Stimulated activated CD8-positive, alpha-beta memory T cell treated with anti-CD3 and anti-CD28 coated beads, Interleukin-15, amount 100 ng/mL, for 24 hours (primary cell): ENCODE results near the gene RAB25.
"Not testable (repeated sequence)": the region's sequence is repeated elsewhere in the genome, so short reads cannot be mapped to it uniquely, and the experiment has no call there.

Experiments used
- DNase-seq: peaks from one replicate; pipeline ENCODE4 v3.0.0-alpha.2; 2020; ENCODE audit warnings: low read depth

The RAB25 gene

DNA sequence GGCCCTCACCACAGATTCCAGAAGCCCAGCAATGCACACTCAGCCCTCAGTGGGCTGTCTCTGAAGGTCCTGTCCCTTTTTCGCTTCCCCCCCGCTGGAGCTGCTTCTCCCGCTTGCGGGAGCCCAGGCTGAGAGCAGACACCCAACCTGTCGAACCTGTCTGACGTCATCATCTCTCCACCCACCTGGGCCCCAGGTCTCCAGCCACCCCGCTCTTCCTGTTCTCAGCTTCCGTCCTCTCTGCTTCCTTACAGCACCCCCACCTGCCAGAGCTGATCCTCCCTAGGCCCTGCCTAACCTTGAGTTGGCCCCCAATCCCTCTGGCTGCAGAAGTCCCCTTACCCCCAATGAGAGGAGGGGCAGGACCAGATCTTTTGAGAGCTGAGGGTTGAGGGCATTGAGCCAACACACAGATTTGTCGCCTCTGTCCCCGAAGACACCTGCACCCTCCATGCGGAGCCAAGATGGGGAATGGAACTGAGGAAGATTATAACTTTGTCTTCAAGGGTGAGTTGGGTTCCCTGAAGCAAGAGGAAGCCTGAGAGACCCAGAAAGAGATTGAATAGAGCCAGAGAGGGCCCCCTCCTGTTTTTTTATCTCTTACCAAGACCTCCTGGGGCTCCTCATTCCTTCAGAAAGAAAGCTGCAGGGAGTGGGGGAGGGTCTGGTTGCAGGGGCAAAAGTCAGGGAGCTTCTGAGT, at the start of gene RAB25:
Gene RAB25 (plus strand): TSS at position 224 of the 700 bp plus-strand sequence. CDS start 241 bp downstream, at position 465.
- no peak for DNase-seq

DNA sequence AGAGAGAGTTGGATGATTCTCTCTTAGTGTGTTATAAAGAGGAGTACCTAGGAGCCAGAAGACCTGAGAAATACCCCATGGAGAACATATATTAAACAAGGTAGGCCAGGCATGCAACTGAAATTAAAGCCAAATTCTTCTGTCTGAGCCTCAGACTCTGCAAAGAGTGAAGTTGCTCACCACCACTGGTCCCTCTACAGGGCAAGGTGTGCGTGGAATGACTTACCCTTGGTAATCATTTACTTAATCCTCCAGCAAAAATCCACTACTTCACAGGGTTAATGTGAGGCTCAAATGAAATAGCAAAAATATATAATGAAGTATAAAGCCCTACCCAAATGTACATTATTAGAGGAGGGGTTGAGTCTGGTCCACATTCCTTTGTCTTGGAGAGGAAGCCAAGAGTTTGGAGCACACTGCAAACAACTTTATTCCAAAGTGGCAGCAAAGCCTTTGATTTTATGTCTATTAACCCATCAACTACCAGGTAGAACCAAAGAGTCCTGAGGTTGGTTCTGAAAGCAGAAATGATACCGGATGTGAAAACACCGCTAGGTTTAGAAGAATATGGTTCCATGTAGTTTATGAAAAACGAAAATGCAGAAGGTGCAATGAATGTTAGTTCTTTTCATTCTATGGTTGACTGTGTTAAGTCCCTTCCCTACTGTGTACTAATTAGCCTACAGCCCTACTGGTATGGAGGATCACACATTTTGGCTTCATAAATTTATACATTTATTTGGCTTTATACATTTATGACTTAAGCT, 48.7 kb upstream of the RAB25 start:
- DNase-seq: no peak

DNA sequence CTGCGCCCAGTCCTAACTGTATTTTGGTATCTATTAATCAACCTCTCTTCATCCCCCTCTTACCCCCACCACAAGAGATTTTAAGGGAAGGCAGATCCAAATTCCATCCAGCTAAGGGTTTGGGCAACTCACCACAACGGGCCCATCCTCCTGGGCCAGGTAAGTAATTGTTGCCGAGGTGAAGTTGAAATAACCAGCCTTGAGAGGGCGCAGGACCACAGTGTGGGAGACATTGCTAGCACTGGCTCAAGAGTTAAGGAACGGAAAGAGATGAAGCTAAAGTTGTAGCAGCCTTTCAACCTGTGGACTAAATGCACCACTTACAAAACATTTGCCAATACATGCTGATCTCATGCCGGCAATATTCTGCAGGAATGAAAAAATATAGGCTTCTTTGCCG, 46.1 kb upstream of the RAB25 start:
- DNase-seq: no peak

DNA sequence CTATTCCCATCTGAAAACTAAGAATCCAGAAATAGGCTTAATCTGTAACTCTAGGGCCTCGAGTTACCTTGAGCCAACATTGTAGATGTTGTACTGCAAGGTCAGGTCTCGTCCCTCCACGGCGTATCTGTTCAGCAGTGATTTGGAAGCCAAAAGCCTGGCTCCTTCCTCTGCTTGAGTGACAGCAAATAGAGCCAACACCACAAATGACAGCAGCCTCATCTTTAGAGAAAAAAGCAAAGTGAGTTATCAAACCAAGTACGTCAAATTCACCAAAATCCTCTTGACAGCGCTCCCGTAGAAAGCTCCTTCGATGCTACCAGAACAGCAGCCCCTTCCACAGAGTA, 41.0 kb upstream of the RAB25 start:
- DNase-seq: no peak

DNA sequence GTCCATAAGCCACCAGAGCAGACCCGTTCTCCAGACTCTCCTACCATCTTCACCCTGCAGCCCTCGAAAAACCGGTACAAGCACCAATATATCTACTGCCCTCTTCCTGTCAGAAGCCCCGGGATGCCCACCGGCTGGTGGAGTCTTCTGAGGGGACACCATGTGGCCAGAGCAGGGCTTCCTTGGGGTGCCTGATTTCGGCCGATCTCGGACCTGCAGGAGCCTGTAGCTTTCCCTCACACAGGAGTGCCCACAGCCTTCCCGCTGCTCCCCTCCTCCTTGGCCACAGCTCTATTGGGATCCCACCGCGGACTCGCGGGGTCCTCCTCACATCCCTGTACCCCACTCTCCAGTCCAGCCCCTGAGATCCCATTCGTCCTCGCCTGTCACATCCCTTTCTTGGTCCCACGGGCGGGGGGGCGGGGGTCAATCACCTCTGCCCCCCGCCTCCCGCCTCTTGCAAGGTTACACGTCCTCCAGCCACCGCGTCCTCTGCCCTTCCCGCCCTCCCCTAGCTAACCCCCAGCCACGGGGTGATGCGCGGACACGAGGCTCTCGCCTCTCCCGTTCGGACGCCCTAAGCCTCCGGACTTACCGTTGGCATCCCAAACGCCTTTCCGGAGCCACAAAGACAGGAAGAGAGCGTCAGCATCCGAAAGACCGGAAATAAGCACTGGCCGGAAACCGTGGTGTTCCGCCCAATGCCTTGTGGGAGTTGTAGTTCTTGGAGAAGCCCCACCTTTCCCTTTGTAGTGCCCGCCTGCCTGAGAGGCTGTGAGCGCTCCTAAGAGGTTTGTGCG, 40.5 kb upstream of the RAB25 start, which contains the start of gene SSR2:
Gene SSR2 (minus strand): TSS at position 659 of the 800 bp plus-strand sequence. CDS start 784 bp downstream, outside the sequence.
- DNase-seq: peak; percentile 46

DNA sequence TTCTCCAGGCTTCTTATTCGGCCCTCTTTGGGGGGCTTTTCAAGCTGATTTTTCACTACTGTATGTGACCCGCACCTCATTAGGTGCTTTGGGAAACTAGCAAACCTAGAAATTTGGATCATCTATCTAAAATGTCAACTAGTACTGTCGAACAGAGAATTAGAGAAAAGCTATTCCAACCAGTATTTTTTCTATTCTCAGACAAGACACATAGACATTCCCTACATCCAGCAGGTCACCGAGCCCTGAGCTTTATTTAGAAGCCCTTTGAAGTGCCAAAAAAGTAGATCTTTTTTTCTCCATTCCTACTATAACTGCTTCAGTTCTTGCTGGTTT, 39.9 kb upstream of the RAB25 start:
- DNase-seq: no peak

DNA sequence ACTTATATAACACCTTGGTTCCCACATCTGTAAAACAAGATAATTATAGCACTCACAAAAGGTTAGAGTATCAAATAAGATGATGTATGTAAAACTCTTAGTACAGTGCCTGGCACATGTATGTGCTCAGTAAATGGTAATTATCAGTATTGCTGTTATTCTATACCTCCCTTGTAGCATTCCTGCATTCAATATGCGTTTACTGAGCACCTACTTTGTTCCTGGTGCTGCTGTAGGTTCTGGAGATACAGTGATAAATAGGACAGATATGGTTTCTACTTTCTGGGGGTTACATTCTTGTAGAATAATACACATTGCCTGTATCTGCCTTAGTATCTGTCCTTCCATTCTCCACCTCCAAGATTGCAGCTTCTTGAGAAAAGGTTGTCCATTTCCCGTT, 39.0 kb upstream of the RAB25 start:
- no peak for DNase-seq

DNA sequence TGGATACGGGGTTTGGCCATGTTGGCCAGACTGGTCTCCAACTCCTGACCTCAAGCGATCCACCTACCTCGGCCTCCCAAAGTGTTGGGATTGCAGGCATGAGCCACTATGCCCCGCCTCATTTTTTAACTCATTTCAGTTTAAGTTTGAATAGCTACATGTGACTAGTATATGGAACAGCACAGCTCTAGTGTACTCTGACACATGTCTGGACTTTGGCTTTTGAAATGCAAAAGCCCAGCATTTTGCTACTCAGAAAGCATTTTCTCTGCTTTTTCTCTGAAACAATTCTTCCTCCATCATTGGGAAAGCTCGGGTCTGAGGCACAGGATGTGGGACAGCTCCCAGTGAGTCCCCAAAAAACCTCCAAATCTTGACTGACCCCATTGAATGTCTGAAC, 36.2 kb upstream of the RAB25 start:
- no peak for DNase-seq

DNA sequence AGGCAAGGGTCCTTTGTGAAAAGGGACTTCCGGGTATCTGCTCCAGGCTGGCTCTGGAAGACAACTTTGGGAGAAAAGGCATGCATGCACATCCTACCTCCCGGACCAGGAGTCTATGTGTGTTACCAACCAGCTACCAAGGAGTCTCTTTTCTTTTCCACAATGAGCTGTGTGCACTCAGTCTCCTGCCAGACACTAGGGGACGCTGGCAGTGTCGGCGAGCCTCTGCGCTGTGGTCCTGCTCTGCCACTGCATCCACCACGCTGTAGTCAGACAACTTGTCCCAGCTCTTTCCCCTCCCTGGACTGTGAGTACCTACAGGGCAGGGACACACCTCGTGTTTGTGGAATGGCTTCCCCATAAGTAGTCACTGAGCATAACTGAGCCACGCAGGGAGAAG, 35.1 kb upstream of the RAB25 start:
- no peak for DNase-seq

DNA sequence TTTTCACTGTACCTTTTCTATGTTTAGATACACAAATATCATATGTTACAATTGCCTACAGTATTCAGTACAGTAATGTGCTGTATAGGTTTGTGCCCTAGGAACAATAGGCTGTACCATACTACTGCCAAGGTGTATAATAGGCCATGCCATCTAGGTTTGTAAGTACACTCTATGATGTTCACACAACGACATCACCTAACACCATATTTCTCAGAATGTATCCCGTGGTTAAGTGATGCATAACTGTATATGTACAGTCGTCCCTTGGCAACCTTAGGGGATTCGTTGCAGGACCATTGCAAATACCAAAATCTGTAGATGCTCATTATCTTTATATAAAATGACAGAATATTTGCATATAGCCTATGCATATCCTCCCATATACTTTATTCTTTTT, 34.4 kb upstream of the RAB25 start:
- no peak for DNase-seq

DNA sequence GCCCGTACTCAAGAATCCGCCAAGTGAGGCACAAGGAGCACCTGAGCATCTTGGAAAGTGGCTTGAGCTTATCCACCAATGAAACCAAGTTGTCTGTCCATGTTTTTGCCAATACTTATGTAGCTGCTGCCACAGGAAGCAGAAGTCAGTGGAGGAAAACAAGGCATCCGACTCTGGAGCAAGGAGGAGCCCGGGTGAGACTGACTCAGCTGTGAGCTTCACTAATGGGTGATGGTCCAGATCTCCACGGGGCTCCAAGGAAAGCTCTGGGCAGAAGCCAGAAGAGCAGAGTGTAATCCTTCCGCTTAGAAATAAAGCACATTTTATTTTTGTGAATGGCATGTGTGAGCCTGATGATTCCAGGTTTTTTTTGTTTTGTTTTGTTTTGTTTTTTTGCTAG, 27.9 kb upstream of the RAB25 start:
- DNase-seq: no peak

DNA sequence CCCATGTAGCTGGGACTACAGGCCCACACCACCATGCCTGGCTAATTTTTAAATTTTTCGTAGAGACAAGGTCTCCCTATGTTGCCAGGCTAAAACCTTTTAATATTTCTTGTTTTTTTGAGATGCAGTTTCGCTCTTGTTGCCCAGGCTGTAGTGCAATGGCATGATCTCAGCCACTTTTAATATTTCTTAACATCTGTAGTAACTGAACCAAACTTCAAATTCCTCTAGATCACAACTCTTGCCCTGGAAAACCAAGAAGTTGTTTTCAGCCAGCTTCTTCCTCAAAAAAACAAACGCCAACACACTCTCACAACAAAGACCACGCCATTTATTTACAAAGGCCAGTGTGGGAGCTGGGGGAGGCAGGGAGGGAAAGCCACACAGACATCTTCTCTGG, 26.0 kb upstream of the RAB25 start:
- DNase-seq: not testable (repeated sequence)

DNA sequence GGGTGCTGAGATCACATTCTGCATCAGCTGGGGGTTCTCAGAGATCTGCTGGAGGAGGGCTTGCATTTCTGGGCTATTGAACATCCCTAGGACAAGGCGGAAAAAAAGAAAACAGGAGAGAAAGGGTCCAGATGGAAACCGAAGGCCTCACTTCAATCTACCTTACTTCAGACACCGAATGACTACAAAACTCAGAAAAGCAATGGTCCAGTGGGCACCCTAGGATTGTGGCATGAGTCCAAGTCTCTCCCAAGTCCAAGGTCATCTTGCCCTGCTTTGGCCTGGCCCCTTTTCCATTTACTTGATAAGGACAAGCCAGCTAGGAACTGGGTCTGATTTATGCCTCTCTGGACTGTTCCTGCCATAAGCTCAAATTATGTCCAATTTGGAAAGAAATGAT, 18.1 kb upstream of the RAB25 start:
- no peak for DNase-seq

DNA sequence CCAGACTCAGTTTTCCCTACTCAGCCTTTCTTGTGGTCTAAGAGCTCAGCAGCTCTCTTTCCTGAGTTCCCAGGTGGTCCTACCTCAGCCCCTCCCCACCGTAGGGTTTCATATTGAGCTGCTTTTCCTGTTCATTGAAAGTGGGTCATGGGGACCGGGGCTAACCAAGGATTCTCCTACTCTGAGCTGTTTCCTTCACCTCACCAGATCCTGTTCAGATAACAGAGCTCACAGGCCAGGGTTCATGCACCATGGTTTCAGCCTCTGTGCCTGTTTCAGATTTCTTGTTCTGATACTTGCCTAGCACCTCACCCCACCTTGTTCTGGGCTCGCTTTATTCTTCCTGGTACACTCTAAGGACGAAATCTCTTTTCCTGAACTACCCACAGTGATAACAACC, 15.9 kb upstream of the RAB25 start:
- DNase-seq: no peak

DNA sequence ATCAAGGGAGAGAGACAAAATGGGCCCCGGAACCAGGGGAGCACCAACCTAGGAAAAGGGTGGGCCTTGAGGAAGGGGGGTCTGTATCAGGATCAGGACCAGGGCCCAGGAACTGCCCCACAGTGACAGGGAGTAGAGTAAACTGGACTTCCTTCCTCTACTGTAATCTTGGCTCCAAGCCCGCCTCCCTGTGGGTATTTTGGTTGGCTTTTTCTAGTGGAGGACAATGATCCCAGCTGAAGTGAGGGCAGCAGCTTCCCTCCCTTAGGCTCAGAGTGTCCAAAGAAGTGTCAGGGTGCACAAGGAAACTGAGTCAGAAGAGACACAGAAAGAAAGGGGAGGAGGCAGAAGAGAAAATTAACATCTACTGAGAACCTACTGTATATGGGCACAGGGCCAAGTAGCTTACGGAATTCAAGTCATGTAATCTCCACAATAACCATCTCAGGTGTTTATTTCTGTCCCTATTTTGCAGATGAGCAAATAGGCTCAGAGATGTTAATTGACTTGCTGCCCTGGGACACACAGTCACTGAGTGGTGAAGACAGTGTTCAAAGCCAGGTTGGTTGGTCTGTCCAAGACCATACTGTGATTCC, 12.2 kb upstream of the RAB25 start:
- no peak for DNase-seq

DNA sequence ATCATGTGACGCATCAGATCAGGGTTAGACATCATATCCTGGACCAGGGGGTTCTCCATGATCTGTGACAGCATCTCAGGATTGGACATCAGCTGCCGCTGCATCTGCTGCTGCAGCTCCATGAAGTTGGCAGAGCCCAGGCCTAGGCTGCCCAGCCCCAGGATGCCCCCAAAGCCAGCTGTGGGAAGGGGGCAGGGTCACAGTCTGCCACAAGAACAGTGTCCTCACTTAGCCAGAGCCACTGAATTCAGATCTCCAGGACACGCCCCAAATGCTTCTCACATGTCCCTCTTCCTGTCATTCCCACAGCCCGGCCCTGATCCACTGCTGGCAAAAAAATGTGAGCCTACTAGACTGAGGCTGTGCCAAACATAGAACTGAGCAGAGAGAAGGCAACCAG, 10.6 kb upstream of the RAB25 start:
- no peak for DNase-seq

DNA sequence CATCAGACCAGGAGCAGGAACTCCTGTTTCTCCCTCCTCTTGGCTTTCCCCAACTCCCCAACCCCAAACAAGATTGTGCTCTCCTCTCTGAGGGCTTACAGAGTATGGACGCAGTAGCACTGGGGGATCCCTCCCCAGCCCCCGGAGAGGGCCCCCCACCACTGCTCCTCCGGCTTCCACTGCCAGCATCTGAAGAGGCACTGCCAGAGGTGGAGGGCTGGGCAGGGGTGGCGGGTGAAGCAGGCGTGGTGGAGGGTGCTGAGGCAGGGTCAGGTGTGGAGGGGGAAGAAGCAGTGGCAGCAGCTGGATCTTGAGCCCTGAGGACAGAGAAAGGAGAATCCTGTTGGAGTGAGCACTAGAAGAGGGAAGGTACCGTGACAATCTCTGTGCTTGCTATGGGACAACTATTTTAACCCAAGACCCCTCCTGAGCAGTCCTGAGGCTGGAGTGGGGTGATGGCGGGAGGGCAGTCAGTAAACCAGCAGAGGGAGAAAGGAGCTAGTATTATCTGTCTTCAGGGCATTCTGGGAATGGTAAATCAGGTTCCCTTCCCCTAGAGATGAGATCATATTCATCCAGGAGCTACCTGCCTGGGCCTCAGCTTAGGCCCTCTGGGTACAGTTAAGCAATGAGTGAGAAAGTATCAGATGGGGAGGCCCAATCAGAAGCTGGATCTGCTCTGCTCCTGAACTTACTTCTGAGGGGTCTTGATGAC, 9.8 kb upstream of the RAB25 start:
- DNase-seq: no peak

DNA sequence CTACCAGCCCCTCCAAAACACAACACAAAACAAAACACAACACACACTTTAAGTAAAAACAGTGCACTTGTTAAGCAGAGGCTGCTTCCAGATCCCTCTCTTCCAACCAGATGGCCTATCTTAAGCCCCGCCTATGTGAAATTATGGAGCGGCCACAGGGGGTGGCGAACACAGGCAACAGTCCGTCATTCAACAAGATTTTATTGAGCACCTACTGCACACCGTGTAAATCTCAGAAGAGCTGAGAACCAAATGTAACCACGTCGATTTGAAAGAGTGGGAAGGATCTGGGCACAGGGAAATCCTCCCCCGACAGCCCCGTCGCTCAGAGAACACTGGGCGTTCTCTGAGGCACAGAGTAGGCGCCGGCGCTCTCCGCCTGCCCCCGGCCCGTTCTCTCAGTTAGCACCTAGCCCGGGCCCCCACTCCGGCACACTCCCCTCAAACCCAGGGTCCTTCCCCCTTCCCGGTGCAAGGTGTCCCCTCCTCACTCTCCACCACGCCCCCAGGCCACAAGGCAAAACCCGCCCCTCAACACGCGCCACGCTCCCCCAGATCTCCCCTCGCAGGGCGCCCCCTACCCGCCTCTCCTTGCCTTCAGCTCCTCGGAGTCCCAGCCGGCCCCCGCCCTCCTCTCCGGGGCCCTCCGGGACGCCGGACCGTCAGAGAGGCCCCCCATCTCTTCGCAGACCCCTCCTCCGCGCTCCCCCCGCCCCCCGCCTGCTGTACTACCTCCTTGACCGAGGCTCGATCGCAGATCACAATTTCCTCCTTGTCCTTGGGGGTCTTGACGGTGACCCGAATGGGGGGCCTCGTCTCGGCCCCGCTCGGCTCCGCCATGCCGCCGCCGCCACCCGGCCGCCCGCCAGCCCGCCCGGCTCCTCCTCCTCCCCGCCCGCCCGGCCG, 7.8 kb upstream of the RAB25 start:
- no peak for DNase-seq

DNA sequence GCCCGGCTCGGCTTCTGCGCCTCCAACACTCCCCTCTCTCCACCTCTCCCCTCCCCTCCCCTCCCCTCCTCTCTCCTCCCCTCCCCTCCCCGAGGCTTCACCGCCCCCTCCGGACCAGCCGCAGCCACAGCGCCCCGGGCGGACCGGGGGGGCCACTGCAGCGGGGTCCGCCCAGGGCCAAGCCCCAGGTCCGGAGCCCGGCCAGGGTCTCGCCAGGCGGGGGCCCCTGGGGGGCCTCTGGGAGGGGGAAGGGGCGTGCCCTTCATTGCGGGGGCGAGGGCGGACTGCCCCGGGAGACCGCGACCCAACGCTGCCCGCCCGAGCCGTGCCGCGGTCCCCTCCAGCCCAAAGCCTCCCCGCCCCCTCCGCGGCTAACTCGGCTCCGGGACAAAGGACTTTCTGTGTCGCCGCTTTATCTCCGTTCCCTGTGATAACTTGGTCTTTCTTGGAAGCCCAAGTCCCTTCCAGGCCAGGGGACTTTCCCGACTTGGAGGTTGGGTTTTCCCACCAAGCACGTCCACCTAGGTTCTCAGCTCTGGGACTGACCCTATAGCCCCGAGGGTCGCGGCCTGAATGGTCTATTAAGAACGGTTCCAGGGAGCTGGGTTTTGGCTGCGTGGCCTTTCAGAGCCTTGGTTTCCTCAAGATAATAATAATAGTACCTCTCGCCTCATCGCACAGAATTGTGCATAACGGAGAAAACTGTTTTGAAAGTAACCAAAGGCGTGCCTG, 7.0 kb upstream of the RAB25 start, which contains the start of gene UBQLN4:
Gene UBQLN4 (minus strand): TSS at position 31 of the 732 bp plus-strand sequence. CDS start 97 bp downstream, outside the sequence.
- peak; percentile 59 for DNase-seq
